GM19240 (cell line): ENCODE results near the gene ITSN1.
"Not testable (repeated sequence)": the region's sequence is repeated elsewhere in the genome, so short reads cannot be mapped to it uniquely, and the experiment has no call there.

Source experiments
- DNase-seq: peaks from one replicate; pipeline ENCODE4 v3.0.0; 2011; ENCODE audit warnings: low spot score; ENCODE audit not compliant: insufficient read length

Gene ITSN1

GRCh38 chr21:33642027-33642895 lies at the start of gene ITSN1:
Gene ITSN1 (plus strand): TSS chr21:33642501. CDS start chr21:33718829, 76,328 bp downstream.
- DNase-seq, result peak; percentile 87

DNA sequence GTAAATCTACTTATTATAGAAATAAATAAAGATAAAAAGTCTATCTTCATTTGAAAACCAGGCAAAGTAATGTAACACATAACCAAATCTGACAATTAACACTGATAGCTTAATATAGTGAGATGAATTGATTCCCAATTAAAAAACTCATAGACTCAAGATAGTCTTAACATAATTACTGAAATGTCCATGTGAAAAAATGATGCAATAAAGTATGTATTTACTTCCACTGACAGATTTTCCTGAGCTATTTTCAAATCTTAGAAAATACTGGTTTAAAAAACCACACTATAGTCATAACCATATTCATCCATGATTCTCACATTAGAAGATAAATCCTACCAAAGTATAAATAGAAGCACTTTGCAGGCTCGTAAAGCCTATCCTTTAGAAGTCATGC lies 44.2 kb upstream of the ITSN1 start:
- DNase-seq, result no peak

DNA sequence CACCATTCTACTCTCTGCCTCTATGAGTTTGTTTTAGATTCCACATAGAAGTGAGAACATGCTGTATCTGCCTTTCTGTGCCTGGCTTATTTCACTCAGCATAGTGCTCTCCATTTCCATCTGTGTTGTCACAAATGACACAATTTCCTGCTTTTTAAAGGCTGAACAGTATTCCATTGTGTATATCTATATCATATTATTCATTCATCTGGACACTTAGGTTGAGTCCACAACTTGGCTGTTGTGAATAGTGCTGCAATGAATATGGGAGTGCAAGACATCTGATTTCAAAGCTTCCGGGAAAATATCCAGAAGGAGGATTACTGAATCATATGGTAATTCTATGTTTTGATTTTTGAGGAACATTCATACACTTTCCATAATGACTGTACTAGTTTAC lies 33.7 kb upstream of the ITSN1 start:
- DNase-seq, result no peak

DNA sequence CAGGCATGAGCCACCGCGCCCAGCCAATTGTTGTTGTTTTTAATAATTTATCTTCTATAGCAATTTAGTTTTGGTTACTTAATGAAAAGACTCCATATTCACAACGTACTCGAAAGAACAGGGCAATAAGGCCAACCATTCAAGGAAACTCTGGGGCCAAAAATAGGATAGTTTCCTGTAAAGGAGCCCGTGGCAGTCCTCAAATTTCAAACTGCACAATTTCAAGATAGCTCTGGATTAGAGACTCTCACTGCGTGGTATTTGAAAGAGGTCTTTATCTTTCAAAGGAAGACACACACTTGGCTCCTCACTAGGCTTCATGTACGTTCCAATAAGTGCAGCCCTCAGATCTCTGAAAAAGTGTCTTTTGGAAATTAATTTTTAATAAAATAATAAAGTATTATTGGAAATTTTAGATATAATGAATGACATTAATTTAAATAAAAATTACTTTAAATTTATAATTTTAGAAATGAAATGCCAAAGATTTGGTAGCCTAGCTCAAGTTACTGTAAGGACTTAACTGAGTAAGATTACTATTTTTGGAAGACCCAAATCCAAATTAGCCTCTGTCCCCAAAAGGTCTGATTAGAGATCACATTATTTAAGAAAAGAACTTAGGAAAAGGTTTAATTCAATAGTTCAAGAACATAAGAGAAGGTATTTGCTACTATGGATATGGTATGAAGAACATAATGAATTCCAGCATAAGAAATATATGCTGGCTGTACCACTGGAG lies 31.1 kb upstream of the ITSN1 start:
- no peak for DNase-seq

GRCh38 chr21:33617565-33617964 lies 24.7 kb upstream of the ITSN1 start:
- DNase-seq, result not testable (repeated sequence)

GRCh38 chr21:33618407-33618806 lies 23.9 kb upstream of the ITSN1 start:
- no peak for DNase-seq

DNA sequence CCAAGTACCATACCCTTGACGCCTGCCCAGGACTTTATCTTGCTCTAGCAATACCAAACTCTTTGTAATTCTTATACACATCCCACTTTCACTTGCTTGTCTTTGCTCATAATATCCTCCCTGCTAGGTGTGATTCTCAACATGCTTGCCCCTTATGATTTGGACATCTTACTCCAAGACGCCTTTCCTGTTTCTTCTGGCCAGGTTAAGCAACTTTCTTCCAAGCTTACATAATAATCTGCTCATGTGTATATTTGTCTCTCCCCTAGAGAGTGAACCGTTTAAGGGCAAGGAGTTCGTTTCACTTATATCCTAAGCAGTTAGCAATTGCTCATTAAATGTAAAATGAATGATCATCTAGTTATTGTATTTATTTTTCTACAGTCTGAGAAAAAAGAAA lies 22.6 kb upstream of the ITSN1 start:
- no peak for DNase-seq

GRCh38 chr21:33622253-33622652 lies 20.0 kb upstream of the ITSN1 start:
- DNase-seq, result no peak

- not testable (repeated sequence) for DNase-seq
Observed at GRCh38 chr21:33626151-33626550, 16.1 kb upstream of the ITSN1 start.

- DNase-seq, result no peak
Observed at GRCh38 chr21:33634254-33634653, 8.0 kb upstream of the ITSN1 start.

DNA sequence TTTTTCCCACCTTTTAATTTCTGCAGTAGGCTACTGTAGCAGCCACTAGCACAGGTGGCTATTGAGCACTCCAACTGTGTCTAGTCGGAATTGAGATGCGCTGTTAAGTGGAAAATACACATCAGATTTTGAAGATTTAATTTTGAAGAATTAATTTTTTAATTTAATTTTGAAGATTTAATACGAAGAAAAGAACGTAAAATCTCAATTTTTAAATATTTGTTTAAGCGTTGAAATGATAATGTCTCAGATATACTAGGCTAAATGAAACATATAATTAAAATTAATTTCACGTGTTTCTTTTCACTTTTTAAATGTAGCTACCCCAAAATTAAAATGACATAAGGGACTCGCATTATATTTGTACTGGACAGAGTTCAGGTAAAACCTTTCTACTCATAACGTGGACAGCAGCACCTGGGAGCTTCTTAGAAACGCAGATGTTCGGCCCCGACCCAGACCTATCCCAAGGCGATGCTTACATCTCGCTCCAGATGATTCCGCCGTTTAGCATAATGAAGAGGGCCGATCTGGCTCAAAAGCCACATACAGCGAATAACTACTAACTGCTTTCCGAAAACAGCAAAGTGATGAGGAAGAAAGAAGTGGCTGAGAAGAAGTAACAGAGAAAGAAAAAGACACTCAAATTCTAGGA lies 1.5 kb upstream of the ITSN1 start:
- DNase-seq, result no peak

DNA sequence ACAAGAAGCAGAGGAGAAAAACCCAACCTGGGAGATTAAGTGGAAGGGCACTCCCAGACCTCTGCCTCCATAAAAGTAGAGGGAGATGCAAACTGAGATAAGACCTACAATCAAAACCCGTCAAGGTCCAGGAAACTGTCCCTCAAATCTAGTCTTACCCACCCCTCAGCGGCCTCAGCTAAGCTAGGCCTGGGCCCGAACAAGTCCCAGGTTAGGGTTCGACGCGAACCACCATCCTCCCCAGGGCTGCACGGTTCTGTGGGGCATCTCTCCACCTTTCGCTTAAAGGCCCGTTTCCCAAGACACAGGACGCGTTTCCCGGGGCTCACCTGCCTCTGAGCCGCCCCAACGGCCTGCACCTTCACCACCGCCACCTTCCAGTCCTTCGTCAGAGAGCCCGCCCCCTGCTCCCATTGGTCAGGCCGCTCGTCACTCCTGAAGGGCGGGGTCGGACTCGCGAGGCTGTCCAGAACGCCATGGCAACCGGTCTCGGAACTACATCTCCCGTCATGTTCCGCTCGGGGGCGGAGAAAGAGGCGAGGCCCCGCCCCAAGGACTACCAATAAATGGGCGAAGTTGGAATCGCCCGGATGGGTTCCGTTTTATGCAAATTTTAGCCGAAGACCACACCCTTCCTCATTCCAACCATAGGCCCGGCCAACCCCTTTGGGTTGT lies 812 bp upstream of the ITSN1 start, which contains the start of gene CRYZL1:
CRYZL1 (minus strand) TSS at position 390 of the 675 bp plus-strand sequence. CDS start 10,190 bp downstream, outside the sequence.
- DNase-seq, result peak; percentile 85

DNA sequence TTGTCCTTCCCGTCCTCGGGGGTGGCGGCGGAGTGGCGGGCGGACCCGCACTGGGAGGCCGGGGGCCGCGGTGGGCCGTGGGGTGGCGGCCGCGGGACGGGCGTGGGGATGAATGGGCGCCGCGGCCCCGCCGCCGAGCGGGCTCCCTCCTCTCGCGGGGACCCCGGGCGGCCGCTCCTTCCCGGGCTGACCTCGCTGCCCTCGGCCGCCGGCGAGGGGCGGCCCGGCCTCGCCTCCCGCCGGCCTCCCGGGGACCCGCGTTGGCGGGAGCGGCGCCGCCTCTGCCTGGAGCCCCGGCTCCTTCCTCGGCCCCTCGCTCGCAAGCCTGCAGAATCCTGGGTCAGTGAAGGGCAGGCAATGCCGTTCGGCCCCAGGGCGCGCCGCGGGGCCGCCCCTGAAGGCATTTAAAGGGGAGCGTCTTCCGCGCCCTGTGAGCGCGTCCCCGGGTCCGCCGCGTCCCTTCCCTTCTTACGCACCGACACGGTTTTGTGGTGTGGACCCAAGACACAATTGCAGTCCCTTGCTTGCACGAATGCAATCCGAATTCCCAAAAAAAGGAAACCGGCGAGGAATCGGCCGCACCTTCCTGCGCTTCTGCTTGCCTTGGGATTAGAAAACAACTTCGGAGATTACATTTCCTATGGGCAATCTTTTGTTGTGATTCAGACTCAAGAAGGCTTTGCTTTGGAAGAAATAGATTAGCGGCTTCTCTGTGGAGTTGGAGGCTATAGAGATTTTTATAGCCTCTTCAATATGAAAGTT lies 776 bp downstream of the ITSN1 start:
- no peak for DNase-seq

DNA sequence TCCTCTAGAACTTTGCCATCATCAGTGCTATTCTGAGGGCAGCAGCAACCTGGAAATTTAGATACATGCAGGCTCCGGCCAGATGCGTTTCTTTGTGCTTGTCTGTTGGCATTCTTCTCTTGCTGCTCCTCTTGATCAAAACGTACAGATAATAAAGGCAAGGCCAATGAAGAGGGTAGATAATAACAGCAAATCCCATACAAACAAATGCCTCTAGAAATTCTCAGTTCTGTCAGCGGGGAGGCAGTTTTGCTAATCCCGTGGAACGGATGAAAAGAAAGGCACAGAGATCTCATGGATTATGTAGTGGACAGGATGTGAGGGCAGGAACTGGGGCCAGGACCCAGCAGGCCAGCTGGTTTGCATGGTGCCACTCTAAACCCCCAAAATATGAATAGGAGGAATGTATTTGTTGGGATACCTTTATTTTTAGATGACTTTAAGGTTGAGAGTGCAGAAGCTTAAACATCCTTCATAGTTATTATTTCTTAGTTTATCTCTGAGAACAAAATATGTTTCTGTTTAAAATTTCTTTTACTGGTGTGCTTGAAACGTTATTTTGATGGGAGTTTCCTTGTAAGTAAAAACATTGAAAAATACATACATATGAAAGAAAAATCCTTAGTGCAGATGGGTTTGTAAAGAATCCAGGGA lies 1.5 kb downstream of the ITSN1 start:
- DNase-seq, result no peak

DNA sequence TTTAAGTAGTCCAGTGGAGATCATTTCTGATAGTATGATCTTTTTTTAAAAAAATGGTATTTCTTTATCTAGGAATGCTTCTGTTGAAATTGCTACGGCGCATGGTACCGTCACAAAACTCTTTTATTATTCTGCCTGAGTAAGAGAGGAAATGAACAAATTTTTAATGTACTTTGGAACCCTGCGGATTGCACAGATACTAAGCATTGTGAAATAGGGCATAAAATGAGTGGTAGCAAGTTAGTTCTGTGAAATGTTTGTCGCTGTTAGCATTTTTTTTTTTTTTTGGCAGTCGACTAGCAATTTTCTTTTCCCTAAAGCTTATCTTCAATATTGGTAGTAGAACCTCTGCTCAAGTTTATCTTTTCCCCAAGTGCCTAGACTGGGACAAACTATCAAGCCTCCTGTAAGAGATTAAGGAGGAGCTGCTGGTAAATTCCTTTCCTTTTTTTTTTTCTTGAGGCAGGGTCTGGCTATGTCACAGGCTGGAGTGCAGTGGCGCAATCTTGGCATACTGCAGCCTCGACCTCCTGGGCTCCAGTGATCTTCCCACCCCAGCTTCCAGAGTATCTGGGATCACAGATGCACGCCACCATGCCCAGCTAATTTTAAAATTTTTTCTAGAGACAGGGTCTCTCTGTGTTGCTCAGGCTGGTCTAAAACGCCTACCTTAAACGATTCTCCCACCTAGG lies 2.2 kb downstream of the ITSN1 start:
- no peak for DNase-seq

DNA sequence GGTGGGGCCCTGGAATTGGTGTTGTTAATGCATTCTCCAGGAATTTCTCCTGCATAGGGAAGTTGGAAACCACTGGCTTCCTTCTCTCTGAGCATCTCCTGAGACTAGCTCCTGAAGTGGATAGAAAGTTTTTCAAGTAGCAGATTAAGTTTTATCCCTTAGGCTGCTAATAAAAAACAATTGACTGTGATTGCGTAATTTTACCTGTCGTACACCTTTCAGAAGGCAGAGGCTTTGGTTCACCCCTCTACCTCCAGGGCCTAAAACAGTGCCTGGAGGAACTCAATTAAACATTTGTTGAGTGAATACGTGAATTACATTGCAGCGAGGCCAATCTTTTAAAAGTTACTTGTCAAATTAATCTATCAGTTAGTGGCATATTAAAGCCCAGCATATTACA lies 3.4 kb downstream of the ITSN1 start:
- DNase-seq, result no peak

DNA sequence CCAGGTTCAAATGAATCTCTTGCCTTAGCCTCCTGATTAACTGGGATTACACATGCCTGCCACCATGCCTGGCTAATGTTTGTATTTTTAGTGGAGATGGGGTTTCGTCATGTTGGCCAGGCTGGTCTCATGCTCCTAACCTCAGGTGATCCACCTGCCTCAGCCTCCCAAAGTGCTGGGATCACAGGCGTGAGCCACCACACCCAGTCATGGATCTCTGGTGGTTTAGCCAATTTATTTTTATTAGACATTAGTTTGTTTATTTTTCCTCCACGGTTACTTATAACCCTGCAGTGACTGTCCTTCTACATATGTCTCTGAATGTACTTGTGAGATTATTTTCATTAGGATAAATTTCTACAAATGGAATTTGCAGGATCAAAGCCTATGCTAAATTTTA lies 5.3 kb downstream of the ITSN1 start:
- no peak for DNase-seq

DNA sequence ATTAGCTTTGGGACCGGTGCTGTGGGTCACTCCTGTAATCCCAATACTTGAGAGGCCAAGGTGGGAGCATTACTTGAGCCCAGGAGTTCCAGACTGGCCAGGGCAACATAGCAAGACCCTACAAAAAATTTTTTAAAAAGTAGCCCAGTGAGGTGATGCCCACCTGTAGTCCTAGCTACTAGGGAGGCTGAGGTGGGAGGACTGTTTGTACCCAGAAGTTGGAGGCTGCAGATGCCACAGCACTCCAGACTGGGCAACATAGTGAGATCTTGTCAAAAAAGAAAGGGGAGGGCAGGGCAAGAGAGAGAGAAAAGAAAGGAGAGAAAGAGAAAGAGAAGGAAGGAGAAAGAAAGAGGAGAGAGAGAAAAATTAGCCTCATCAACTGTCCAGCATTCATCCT lies 6.3 kb downstream of the ITSN1 start:
- no peak for DNase-seq

GRCh38 chr21:33650230-33650629 lies 7.9 kb downstream of the ITSN1 start:
- no peak for DNase-seq
